GM18511 (cell line): Measurements from ENCODE around the gene TMEM184C.

Experiments
- ATAC-seq: cut with Tn5 transposase; IDR thresholded peaks from one replicate; pipeline ENCODE4 v1.9.1; 2021; ENCODE audit warnings: mild to moderate bottlenecking, moderate library complexity; ENCODE audit not compliant: unreplicated experiment

Gene TMEM184C

DNA sequence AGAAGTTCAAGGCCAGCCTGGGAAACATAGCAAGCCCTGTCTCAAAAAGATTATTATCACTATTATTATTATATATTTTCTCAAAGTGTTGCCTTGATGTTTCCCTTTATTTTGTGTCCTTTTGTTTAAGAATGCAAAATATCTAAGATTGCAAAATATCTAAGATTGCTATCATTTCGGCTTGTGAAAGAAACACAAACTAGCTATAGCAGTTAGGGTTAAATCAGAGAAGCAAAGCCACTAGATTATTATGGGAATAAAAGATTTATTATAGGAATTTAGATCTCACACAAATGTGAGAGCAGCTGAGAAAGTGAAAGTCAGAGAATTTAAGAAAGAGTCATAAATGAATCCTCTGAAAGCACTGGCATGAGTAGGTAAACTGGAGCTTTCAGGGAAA lies 18.0 kb upstream of the TMEM184C start:
- no peak for ATAC-seq

GRCh38 chr4:147599769-147600168 lies 17.4 kb upstream of the TMEM184C start:
- no peak for ATAC-seq

- ATAC-seq: no peak
These were observed 11.7 kb upstream of the TMEM184C start for GRCh38 chr4:147605499-147605898.

DNA sequence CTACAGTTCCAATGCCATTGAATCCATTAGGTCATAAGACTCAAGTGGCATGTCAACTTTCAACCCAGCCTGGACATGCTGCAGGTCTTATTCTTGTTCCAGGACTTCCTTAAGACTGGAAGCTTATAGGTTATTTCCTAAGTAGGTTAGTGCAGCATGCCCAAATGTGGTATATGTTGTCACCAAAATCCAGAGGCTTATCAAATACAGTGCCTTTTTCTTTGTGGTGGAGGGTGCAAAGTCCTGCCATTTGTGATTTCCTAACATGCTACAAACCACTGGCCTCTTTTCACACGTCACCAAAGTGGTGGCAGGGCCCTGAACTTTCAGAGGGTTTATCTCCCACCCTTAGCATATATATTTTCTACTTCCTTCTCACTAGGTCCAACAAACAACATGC lies 9.7 kb upstream of the TMEM184C start:
- ATAC-seq: no peak

DNA sequence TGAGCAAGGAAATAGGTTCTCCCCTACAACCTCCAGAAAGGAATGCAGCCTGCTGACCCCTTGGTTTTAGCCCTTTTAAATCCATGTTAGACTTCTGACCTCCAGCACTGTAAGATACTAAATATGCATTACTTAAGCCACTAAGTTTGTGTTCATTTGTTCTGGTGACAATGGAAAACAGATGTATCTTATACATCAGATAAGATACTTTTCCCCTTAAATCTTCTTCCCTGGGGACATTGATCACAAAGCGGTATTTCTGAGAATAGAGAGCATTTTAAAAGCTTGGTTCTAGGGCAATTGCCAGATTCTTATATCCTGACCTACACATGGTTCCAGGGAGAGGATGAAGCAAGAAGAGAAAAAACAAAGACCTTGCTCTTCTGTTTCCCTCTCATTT lies 6.5 kb upstream of the TMEM184C start:
- ATAC-seq: no peak

- ATAC-seq: peak; percentile 23
These were observed 386 bp upstream of the TMEM184C start for GRCh38 chr4:147616849-147617172.

DNA sequence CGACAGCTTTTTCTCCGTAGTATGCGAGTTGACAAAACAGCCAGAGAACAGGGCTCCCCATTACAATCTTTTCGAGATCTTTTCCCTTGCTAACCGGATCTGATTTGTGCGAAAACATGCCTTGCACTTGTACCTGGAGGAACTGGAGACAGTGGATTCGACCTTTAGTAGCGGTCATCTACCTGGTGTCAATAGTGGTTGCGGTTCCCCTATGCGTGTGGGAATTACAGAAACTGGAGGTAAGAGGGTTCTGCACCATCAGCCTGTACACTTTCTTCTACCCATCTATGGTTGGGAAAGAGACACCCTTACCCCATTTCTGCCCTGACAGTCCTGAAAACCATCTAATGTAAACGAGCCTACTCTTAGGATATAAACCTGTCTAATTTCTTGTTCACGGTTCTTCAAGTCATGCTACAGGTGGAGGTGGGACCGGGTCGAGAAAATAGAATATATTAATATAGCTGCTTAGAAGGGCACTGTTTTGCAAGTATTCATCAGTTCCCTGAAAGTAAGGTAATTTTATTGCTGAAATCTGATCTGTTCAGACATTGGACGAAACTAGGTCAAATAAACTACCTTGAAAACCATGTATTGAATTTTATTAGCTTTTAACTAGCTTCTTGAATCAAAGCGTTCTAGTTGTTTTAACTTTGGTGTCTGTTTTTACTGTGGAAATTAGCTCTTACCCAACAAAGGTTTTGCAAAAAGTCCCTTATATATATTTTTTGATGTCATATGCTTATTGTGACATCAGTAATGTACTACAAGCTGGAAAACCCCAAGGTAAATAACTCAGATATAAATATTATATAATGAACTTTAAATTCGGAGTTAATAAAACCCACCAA lies 869 bp downstream of the TMEM184C start:
- ATAC-seq: peak; percentile 22

- ATAC-seq: no peak
These were observed 3.1 kb downstream of the TMEM184C start for GRCh38 chr4:147620315-147620714.

DNA sequence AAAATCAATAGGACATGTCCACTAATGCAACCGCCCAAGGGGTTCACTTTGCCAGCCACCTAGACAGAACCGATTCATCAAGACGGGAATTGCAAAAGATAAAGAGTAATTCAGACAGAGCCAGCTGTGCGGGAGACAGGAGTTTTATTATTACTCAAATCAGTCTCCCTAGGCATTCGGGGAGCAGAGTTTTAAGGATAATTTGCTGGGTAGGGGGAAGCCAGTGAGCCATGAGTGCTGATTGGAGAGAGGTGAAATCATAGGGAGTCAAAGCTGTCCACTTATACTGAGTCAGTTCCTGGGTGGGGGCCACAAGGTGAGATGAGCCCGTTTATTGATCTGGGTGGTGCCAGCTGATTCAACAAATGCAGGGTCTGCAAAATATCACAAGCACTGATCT lies 8.5 kb downstream of the TMEM184C start:
- no peak for ATAC-seq

DNA sequence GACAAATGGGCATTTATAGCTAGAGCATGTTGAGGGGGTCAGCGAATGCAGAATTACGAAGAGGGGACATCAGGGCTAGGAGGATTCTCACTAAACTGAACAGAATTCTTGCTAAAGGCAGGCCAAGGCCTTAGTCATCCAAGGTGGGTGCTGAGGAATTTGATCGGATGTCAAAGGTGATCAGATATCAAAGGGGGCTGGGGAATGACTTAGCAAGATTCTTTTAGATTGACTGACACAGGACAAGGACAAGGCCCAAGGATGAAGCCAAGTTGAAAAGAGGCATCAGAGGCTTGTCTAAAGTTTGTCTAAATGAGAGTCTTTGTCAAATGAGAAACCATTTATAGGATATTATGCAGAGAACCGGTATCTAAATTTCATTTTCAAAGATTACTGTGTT lies 9.7 kb downstream of the TMEM184C start:
- ATAC-seq: no peak

DNA sequence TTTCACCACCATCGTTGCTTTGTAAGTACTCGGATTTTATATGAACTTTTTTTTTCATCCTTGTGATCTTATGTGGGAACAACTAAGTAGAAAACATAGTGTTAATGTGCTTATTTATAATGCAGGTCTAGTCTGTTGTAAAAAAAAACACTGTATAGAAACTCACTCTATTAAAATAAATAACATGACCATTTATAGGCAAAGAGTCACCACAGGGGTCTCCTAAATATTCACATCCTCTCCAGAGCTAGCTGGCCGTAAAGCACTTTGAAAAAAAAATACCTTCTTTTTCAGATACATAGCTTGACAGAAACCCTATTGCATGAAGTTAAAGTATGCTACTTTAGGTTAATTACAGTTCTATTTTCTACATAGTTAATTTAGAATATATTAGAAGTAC lies 11.2 kb downstream of the TMEM184C start:
- ATAC-seq: no peak

GRCh38 chr4:147629783-147630730 lies 12.9 kb downstream of the TMEM184C start:
- ATAC-seq: no peak

DNA sequence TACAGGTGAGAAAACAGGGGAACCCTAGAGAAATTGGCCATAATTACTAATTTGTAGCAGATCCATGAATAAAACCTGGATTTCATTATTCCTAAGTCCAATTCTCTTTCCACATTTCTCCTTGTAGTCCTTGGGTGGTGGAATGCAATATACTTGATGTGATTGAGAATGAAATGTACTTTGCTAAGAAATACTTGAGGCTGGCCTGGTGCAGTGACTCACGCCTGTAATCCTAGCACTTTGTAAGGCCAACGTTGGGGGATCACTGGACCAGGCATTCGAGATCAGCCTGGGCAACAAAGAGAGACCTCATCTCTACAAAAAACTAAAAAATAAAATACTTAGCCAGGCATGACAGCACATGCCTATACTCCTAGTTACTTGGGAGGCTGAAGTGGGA lies 15.9 kb downstream of the TMEM184C start:
- no peak for ATAC-seq

- no peak for ATAC-seq
These were observed 16.4 kb downstream of the TMEM184C start for GRCh38 chr4:147633643-147634042.

DNA sequence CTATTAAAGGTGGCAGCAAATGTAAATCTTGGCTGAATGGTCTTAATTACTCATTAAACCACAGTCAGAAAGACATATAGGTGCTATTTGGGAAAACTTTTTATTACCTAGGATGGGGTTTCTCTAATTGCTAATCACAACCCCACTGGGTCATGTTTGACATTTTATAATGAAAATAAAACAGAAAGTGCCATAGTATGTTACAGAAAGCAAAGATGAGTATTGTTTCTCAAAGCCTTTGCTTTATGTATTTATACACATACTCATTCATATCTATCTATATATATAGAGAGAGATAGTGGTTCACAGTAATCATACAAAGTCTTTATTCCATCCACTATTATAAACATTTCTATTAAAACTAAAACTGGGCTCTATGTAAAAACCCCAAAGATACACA lies 18.2 kb downstream of the TMEM184C start:
- no peak for ATAC-seq

DNA sequence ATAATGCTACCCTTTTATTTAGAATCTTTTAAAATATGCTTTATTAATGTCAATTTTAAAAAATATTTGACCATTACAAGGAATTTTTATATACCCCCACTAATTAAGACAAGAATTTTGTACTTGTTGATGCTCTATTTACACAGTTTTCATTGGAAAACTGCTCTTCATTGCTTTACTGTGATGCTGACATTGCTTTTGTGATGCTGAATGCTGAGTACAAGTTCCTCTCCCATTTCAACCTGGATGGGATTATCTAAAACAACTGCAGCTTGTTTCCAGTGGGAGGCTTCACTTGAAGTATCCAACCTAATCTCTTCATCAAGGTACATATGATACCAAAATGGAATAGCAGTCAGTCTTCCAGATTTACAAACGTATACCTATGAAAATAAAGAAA lies 21.2 kb downstream of the TMEM184C start:
- no peak for ATAC-seq

GRCh38 chr4:147638942-147639341 lies 21.7 kb downstream of the TMEM184C start:
- peak; percentile 77 for ATAC-seq

DNA sequence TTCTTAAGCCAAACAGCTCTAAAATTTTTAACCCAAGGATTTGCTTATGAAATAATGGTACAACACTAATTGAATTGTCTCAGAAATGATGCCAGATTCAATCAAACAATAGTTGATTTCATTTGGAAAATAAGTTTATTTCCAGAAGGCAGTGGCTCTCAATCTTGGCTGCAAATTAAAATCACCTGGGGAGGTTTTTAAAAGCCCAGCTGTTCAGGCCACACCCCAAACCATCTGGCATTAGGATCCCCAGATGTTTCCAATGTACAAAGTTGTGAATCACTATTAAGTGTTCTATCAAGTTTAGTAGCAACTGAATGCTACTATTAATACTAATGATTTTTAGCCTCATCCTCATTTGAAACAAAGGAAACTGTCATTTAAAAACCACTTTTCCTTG lies 22.2 kb downstream of the TMEM184C start:
- no peak for ATAC-seq

GRCh38 chr4:147640331-147640730 lies 23.1 kb downstream of the TMEM184C start:
- ATAC-seq: no peak

- no peak for ATAC-seq
These were observed 26.4 kb downstream of the TMEM184C start for GRCh38 chr4:147643616-147644015.

DNA sequence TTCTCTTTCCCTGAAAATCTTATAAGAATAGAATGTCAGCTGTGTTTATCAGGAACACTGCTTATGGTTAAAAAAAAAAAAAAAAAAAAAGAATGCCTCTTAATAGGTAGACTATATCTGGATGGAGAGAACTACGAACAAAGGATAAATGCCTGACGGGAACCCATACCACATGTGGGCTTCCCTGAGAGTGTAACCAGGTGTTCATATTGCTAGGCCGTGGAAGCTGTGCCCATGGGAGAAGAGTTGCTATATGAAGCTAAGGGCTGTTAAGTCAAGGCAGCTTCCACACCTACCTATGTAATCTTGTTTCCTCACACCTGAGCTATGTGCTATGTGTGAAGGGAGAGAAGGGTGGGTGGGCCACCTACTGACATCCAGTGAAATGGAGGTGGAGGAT lies 27.3 kb downstream of the TMEM184C start:
- ATAC-seq: no peak

GRCh38 chr4:147645099-147645498 lies 27.9 kb downstream of the TMEM184C start:
- no peak for ATAC-seq
